H1 (cell line): ENCODE data around the gene CRAT. TPM values are rescaled to one million over a fixed set of nuclear protein-coding genes. Genes with fewer than 3 reads are reported as not detected.
A peak's percentile ranks its signal among the peaks of the same experiment; 100 is the strongest.

Experiments
- CTCF ChIA-PET: fragments of 300-600 bp; sonication (Branson Sonifier 250); formaldehyde crosslinking; loops from one replicate; lab custom pipeline; 2021; ENCODE audit not compliant: partially characterized antibody; lab: Charles Lee
- POLR2A ChIA-PET: fragments of 300-600 bp; sonication (Branson Sonifier 250); formaldehyde crosslinking; loops from one replicate; lab custom pipeline; 2021; ENCODE audit warnings: inconsistent platforms; ENCODE audit not compliant: partially characterized antibody; lab: Charles Lee
- DNase-seq, 2 experiments: peaks; one replicate each; pipeline versions ENCODE4 v3.0.0 to v3.0.0-alpha.2; 2010 to 2022; ENCODE audit warnings: low spot score in 2 of 2, low read depth in 1 of 2, mixed read lengths in 1 of 2
- FAIRE-seq: peaks from 2 replicates; lab custom pipeline; 2011; peaks lifted over from hg19 to GRCh38; lab: Jason Lieb, UNC
- H2AFZ ChIP-seq: 2 replicates; pipeline ENCODE4 v1.8.1; 2012; ENCODE audit warnings: low read length, inconsistent platforms
- H2AK5ac ChIP-seq: 2 replicates; pipeline ENCODE4 v1.6.1; 2013; ENCODE audit warnings: low read depth, low read length
- H2BK120ac ChIP-seq: replicated peaks from 2 replicates; pipeline ENCODE3; 2013; ENCODE audit warnings: low read depth, low read length, inconsistent platforms
- H2BK12ac ChIP-seq: 2 replicates; pipeline ENCODE4 v1.6.1; 2013; ENCODE audit warnings: low read depth, low read length
- H2BK15ac ChIP-seq: 2 replicates; pipeline ENCODE4 v1.6.1; 2013; ENCODE audit warnings: low read length
- H2BK20ac ChIP-seq: 2 replicates; pipeline ENCODE4 v1.6.1; 2013; ENCODE audit warnings: low read length
- H2BK5ac ChIP-seq: 2 replicates; pipeline ENCODE4 v1.6.1; 2013; ENCODE audit warnings: low read depth, low read length
- H3K14ac ChIP-seq: 2 replicates; pipeline ENCODE4 v1.6.1; 2013; ENCODE audit warnings: inconsistent platforms; ENCODE audit not compliant: insufficient read length
- H3K18ac ChIP-seq: 2 replicates; pipeline ENCODE4 v1.6.1; 2013; ENCODE audit warnings: low read length; ENCODE audit errors: extremely low read depth
- H3K23ac ChIP-seq: 2 replicates; pipeline ENCODE4 v1.6.1; 2013; ENCODE audit warnings: inconsistent platforms; ENCODE audit not compliant: insufficient read length
- H3K23me2 ChIP-seq: 2 replicates; pipeline ENCODE4 v1.6.1; 2013; ENCODE audit warnings: low read depth, low read length
- H3K27ac ChIP-seq: 2 replicates; pipeline ENCODE4 v1.6.1; 2011; ENCODE audit warnings: low read depth, low read length, inconsistent platforms
- H3K27me3 ChIP-seq, 4 experiments: replicated peaks in 1 of 4; 1 replicate in 1 of 4; 2 replicates in 3 of 4; pipeline versions ENCODE4 v1.6.1 to v1.8.1; 2011 to 2013; ENCODE audit warnings: low read length in 3 of 4, mild to moderate bottlenecking in 3 of 4, inconsistent platforms in 2 of 4, mixed read lengths in 2 of 4, moderate library complexity in 1 of 4; ENCODE audit not compliant: control insufficient read depth in 3 of 4, insufficient read depth in 3 of 4; ENCODE audit errors: extremely low read depth in 1 of 4
- H3K36me3 ChIP-seq, 4 experiments: 2 replicates each; pipeline versions ENCODE4 v1.6.1 to v1.8.1; 2011 to 2013; ENCODE audit warnings: mild to moderate bottlenecking in 4 of 4, low read length in 3 of 4, moderate library complexity in 2 of 4, control low read depth in 1 of 4, inconsistent platforms in 1 of 4; ENCODE audit not compliant: insufficient read depth in 4 of 4, control insufficient read depth in 2 of 4
- H3K4ac ChIP-seq: replicated peaks from 2 replicates; pipeline ENCODE3; 2013; ENCODE audit warnings: low read length, low read depth, mixed read lengths, inconsistent platforms; ENCODE audit not compliant: insufficient read length
- H3K4me1 ChIP-seq, 4 experiments: replicated peaks in 1 of 4; 1 replicate in 1 of 4; 2 replicates in 3 of 4; pipeline versions ENCODE4 v1.6.1 to v1.8.1; 2011 to 2013; ENCODE audit warnings: low read length in 3 of 4, inconsistent platforms in 2 of 4, mixed read lengths in 1 of 4; ENCODE audit not compliant: insufficient read depth in 4 of 4, control insufficient read depth in 3 of 4
- H3K4me2 ChIP-seq, 2 experiments: 2 replicates each; pipeline versions ENCODE4 v1.6.1 to v1.8.1; 2011 to 2013; ENCODE audit warnings: low read depth in 2 of 2, low read length in 2 of 2, control low read depth in 1 of 2, inconsistent platforms in 1 of 2, mild to moderate bottlenecking in 1 of 2; ENCODE audit not compliant: insufficient read depth in 1 of 2
- H3K4me3 ChIP-seq, 4 experiments: fragments of 200-600, 300-600 bp in 1 of 4; sonication (generic), shearing (Covaris generic), sonication (Bioruptor Twin) in 1 of 4; 2 replicates each; pipeline versions ENCODE4 v1.5.1 to v1.8.1; 2011 to 2016; ENCODE audit warnings: low read length in 4 of 4, low read depth in 3 of 4, control low read depth in 2 of 4, inconsistent platforms in 2 of 4, mild to moderate bottlenecking in 2 of 4, mixed read lengths in 1 of 4, moderate library complexity in 1 of 4; ENCODE audit not compliant: insufficient read depth in 2 of 4; ENCODE audit errors: extremely low read depth in 1 of 4
- H3K56ac ChIP-seq: replicated peaks from 2 replicates; pipeline ENCODE3; 2013; ENCODE audit warnings: low read depth, mild to moderate bottlenecking, mixed read lengths, low read length, inconsistent platforms; ENCODE audit not compliant: insufficient read length
- H3K79me1 ChIP-seq: 2 replicates; pipeline ENCODE4 v1.6.1; 2013; ENCODE audit warnings: low read depth, low read length, control low read depth
- H3K79me2 ChIP-seq, 2 experiments: 2 replicates each; pipeline versions ENCODE4 v1.6.1 to v1.8.1; 2012 to 2013; ENCODE audit warnings: low read length in 2 of 2, mild to moderate bottlenecking in 2 of 2, inconsistent platforms in 1 of 2; ENCODE audit not compliant: insufficient read depth in 2 of 2, control insufficient read depth in 1 of 2
- H3K9ac ChIP-seq, 4 experiments: replicated peaks in 1 of 4; 1 replicate in 1 of 4; 2 replicates in 3 of 4; pipeline versions ENCODE4 v1.6.1 to v1.8.1; 2011 to 2013; ENCODE audit warnings: low read depth in 3 of 4, low read length in 3 of 4, control low read depth in 2 of 4, mild to moderate bottlenecking in 2 of 4, moderate library complexity in 2 of 4, inconsistent platforms in 1 of 4; ENCODE audit errors: extremely low read depth in 1 of 4
- H3K9me3 ChIP-seq, 2 experiments: 2 replicates each; pipeline versions ENCODE4 v1.6.1 to v1.8.1; 2012 to 2013; ENCODE audit warnings: mild to moderate bottlenecking in 2 of 2, moderate library complexity in 2 of 2, control low read depth in 1 of 2, inconsistent platforms in 1 of 2, low read depth in 1 of 2, low read length in 1 of 2, mixed read lengths in 1 of 2; ENCODE audit not compliant: insufficient read depth in 2 of 2
- H4K20me1 ChIP-seq, 2 experiments: replicated peaks in 1 of 2; 2 replicates each; pipeline versions ENCODE3 to v1.8.1; 2011 to 2013; ENCODE audit warnings: inconsistent platforms in 2 of 2, low read length in 2 of 2, mild to moderate bottlenecking in 1 of 2; ENCODE audit not compliant: insufficient read depth in 2 of 2, control insufficient read depth in 1 of 2
- H4K5ac ChIP-seq: 2 replicates; pipeline ENCODE4 v1.6.1; 2013; ENCODE audit warnings: low read length, low read depth, mixed read lengths, inconsistent platforms; ENCODE audit not compliant: insufficient read length
- H4K8ac ChIP-seq: 2 replicates; pipeline ENCODE4 v1.8.0; 2013; ENCODE audit warnings: mild to moderate bottlenecking, moderate library complexity, low read length, inconsistent platforms; ENCODE audit not compliant: insufficient read depth; ENCODE audit errors: extremely low read depth
- H4K91ac ChIP-seq: replicated peaks from 2 replicates; pipeline ENCODE3; 2013; ENCODE audit warnings: low read length, mixed read lengths, inconsistent platforms; ENCODE audit not compliant: insufficient read length
- CBX5 ChIP-seq: fragments of 300-800, 300-1000 bp; sonication (generic); IDR thresholded peaks from 2 replicates; pipeline ENCODE4 v1.7.1; 2016; ENCODE audit warnings: antibody characterized with exemption, low read length, low read depth
- CEBPB ChIP-seq: IDR thresholded peaks from 2 replicates; pipeline ENCODE4 v1.6.1; 2012; ENCODE audit warnings: low read depth, low read length
- CHD1 ChIP-seq: IDR thresholded peaks from 2 replicates; pipeline ENCODE4 v1.6.1; 2012; ENCODE audit warnings: low read depth, low read length, improper control_type of control experiment
- EGR1 ChIP-seq: IDR thresholded peaks from 2 replicates; pipeline ENCODE4 v1.6.1; 2011; ENCODE audit warnings: low read depth, low read length, borderline replicate concordance
- HDAC6 ChIP-seq: IDR thresholded peaks from one replicate; pipeline ENCODE4 v1.7.1; 2012; ENCODE audit warnings: low read depth, mild to moderate bottlenecking, inconsistent platforms, low read length, moderate library complexity
- POLR2A ChIP-seq, 2 experiments: IDR thresholded peaks; 1 replicate in 1 of 2; 2 replicates in 1 of 2; pipeline ENCODE4 v1.6.1; 2011; ENCODE audit warnings: low read depth in 2 of 2, low read length in 2 of 2, mild to moderate bottlenecking in 2 of 2; ENCODE audit errors: control extremely low read depth in 1 of 2
- POLR2AphosphoS5 ChIP-seq: IDR thresholded peaks from 2 replicates; pipeline ENCODE4 v1.6.1; 2011; ENCODE audit warnings: low read depth, low read length
- POU5F1 ChIP-seq: IDR thresholded peaks from 2 replicates; pipeline ENCODE4 v1.6.1; 2011; ENCODE audit warnings: low read depth, mild to moderate bottlenecking, low read length, moderate library complexity
- RFX5 ChIP-seq: IDR thresholded peaks from 2 replicates; pipeline ENCODE4 v1.6.1; 2011; ENCODE audit warnings: low read depth, low read length, improper control_type of control experiment, borderline replicate concordance
- RXRA ChIP-seq: IDR thresholded peaks from 2 replicates; pipeline ENCODE4 v1.6.1; 2011; ENCODE audit warnings: low read depth, mild to moderate bottlenecking, low read length, moderate library complexity; ENCODE audit not compliant: insufficient read depth
- SP1 ChIP-seq: IDR thresholded peaks from 2 replicates; pipeline ENCODE4 v1.6.1; 2011; ENCODE audit warnings: low read depth, low read length
- TCF12 ChIP-seq: IDR thresholded peaks from 2 replicates; pipeline ENCODE4 v1.6.1; 2011; ENCODE audit warnings: low read depth, mild to moderate bottlenecking, low read length
- TEAD4 ChIP-seq: IDR thresholded peaks from 2 replicates; pipeline ENCODE4 v1.6.1; 2012; ENCODE audit warnings: low read depth, low read length, inconsistent platforms, mixed read lengths
- ZNF274 ChIP-seq: IDR thresholded peaks from 2 replicates; pipeline ENCODE4 v1.7.0; 2012; ENCODE audit warnings: low read length, borderline replicate concordance; ENCODE audit errors: extremely low read depth
- WGBS, 2 experiments: shearing (Covaris generic) in 1 of 2; methylation state at CpG; one replicate each; pipeline versions ENCODE4 v1.1.6 to v1.1.7; 2013 to 2015; ENCODE audit warnings: low lambda C conversion rate in 2 of 2, mixed read lengths in 2 of 2, inconsistent platforms in 1 of 2, low coverage in 1 of 2, missing lambda C conversion rate in 1 of 2; ENCODE audit not compliant: insufficient replicate concordance in 2 of 2, insufficient coverage in 1 of 2, insufficient read length in 1 of 2; ENCODE audit errors: extremely low coverage in 1 of 2, missing lambda C conversion rate in 1 of 2; 5-methylcytosine and 5-hydroxymethylcytosine counted together
- polyA plus RNA-seq, 7 experiments: library from polyadenylated mRNA; depleted of rRNA in 3 of 7; stranded (reverse) in 5 of 7; unstranded in 2 of 7; fragments of >200 nt in 5 of 7; fragments of 200-250 nt in 2 of 7; gene quantifications; 1 replicate in 5 of 7; 2 replicates in 1 of 7; 4 replicates in 1 of 7; pipeline versions ENCODE4 v1.2.1 to v1.2.3, GENCODE V29; 2011 to 2013; ENCODE audit warnings: missing spikeins in 2 of 7, mixed read lengths in 2 of 7
- total RNA-seq: library from RNA; stranded (reverse); fragmentation: NEBNext Ultra II Directional; extraction: Animal tissue kit (Norgen Biotek cat#: 25700); gene quantifications from 2 replicates; pipeline ENCODE4 v1.2.1, GENCODE V29; 2021

CRAT gene
- total and polyA plus RNA-seq, 2 of the 8 experiments (the other 6 are each of a cell fraction or from before 2014, with no cell fraction given), result 8.2 to 17.3 TPM

- FAIRE-seq, result no peak
- peaks cover 0 to 13% (median 5%) of the 10 kb centered on the region in 4 experiments; a peak in 4 of 8 replicates for H3K36me3 ChIP-seq
- H3K27me3 ChIP-seq, result no peaks in the 10 kb centered on the region
Measured at GRCh38 chr9:129150122-129150521, 39.5 kb upstream of the CRAT start.

More at GRCh38 chr9:129150122-129150521, 39.5 kb upstream of the CRAT start:
- no peak for TF ChIP-seq POLR2A (IDR thresholded peaks at IDR 0.05; ENCODE audit: control extremely low read depth in 1 of 2, low read depth in 2 of 2, low read length in 2 of 2)
- TF ChIP-seq TEAD4, result no peak
- TF ChIP-seq HDAC6, result no peak
- TF ChIP-seq RFX5, result no peak
- no peak for TF ChIP-seq TCF12
- TF ChIP-seq SP1, result no peak
- TF ChIP-seq POU5F1, result no peak
- TF ChIP-seq POLR2AphosphoS5, result no peak
- no peak for TF ChIP-seq CHD1
- no peak for TF ChIP-seq ZNF274
- TF ChIP-seq CBX5, result no peak
- TF ChIP-seq EGR1, result no peak
- no peak for TF ChIP-seq CEBPB
- TF ChIP-seq RXRA, result no peak
- TF ChIP-seq, all 59 proteins: peak for 0
- Histone ChIP-seq H3K4me2 (no peak overlapping the region), H3K4me1 (peaks cover 7 to 14% (median 11%) of the 10 kb centered on the region in 4 experiments), H3K23ac (no peak overlapping the region), H3K18ac (no peak overlapping the region), H4K91ac (no peak overlapping the region), H3K79me1 (peaks cover 9% of the 10 kb centered on the region), H3K4me3 (no peak overlapping the region), H3K56ac (no peak overlapping the region), H2AFZ (no peak overlapping the region), H3K14ac (no peak overlapping the region), H4K8ac (0 out of 2 replicates have a peak overlapping the region, but pooled peaks have one; percentile 57), H2BK20ac (no peak overlapping the region), H3K23me2 (no peaks in the 10 kb centered on the region), H2BK15ac (no peak overlapping the region), H3K9ac (no peak overlapping the region), H4K5ac (no peak overlapping the region), H3K27ac (no peak overlapping the region), H2BK12ac (no peak overlapping the region), H4K20me1 (peaks cover 2 to 17% of the 10 kb centered on the region in 2 experiments), H3K9me3 (no peaks in the 10 kb centered on the region), H2BK120ac (no peak overlapping the region), H3K4ac (no peak overlapping the region), H3K79me2 (no peaks in the 10 kb centered on the region; a peak in 1 of 4 replicates), H2AK5ac (no peak overlapping the region), H2BK5ac (no peak overlapping the region)
- no peak for DNase-seq
- ChIA-PET POLR2A (interaction anchor here (0.7 to 6.6 kb wide), 4 partner anchors 8 to 447 kb away, joined by 3 to 37 read pairs (median 4); no protein-coding TSS in a partner anchor), CTCF (interaction anchor here (0.8 to 36.8 kb wide), 4 partner anchors 10 to 22 kb away, joined by 3 to 831 read pairs (median 5); partner anchors contain the start of gene IER5L)
- WGBS, 2 experiments, result 88% methylated on average over 8 of the region's 10 CpGs; no CpG with 5 or more reads in 1 of the 2 experiments
